ENCODE data around the gene PANK2.

GRCh38 chr20:3888622-3889488 lies at the start of gene PANK2:
- no peak for TF ChIP-seq ARNT (IDR thresholded peaks at IDR 0.05)
- no peak for TF ChIP-seq BHLHE40 (IDR thresholded peaks at IDR 0.05; ENCODE audit: borderline replicate concordance)
- TF ChIP-seq FOXM1 (IDR thresholded peaks at IDR 0.05; ENCODE audit: borderline replicate concordance): no peak
- TF ChIP-seq SP1 (IDR thresholded peaks at IDR 0.05): no peak
- no peak for TF ChIP-seq FOXA1 (IDR thresholded peaks at IDR 0.05)
- TF ChIP-seq NFRKB (IDR thresholded peaks at IDR 0.05): no peak
- no peak for TF ChIP-seq SUZ12 (IDR thresholded peaks at IDR 0.05)
- no peak for TF ChIP-seq TARDBP (IDR thresholded peaks at IDR 0.05)

Measured in HEK293T (cell line).